Caco-2 (cell line): Measurements from ENCODE around the gene TMEM229B. TPM values are rescaled to one million over a fixed set of nuclear protein-coding genes. Genes with fewer than 3 reads are reported as not detected.

Experiments
- BruUV-seq: library from RNA; stranded (reverse); fragments of 400-500 nt; replicated peaks from 2 replicates; lab custom pipeline; 2021; lab: Mats Ljungman, UMichigan
- CTCF ChIA-PET: fragments of 300-600 bp; sonication (Branson Sonifier 250); formaldehyde crosslinking; loops from one replicate; lab custom pipeline; 2022; ENCODE audit warnings: antibody characterized with exemption; lab: Charles Lee
- POLR2A ChIA-PET: fragments of 300-600 bp; sonication (Branson Sonifier 250); formaldehyde crosslinking; loops from one replicate; lab custom pipeline; 2022; ENCODE audit warnings: antibody characterized with exemption; lab: Charles Lee
- DNase-seq, 2 experiments: peaks; one replicate each; pipeline versions ENCODE4 v3.0.0 to v3.0.0-alpha.2; 2020 to 2022
- H3K27me3 ChIP-seq: replicated peaks from 2 replicates; pipeline ENCODE4 v1.6.0; 2011; ENCODE audit warnings: low read length; ENCODE audit not compliant: control insufficient read depth, insufficient read depth
- H3K36me3 ChIP-seq: 2 replicates; pipeline ENCODE4 v1.5.1; 2011; ENCODE audit warnings: low read length; ENCODE audit not compliant: control insufficient read depth, insufficient read depth
- H3K4me1 ChIP-seq: fragments of 250-450 bp; sonication (Bioruptor Pico); 2 replicates; pipeline ENCODE4 v1.5.1; 2020; ENCODE audit warnings: mild to moderate bottlenecking
- H3K4me3 ChIP-seq: 2 replicates; pipeline ENCODE4 v1.5.1; 2011; ENCODE audit warnings: low read depth, mild to moderate bottlenecking, control low read depth, low read length
- H3K9me3 ChIP-seq: fragments of 250-450 bp; sonication (Bioruptor Pico); 2 replicates; pipeline ENCODE4 v1.5.1; 2020; ENCODE audit warnings: mild to moderate bottlenecking, moderate library complexity
- H3K27ac Mint-ChIP-seq: one replicate; pipeline ENCODE4 v1.8.0; 2022; ENCODE audit warnings: mixed read lengths; ENCODE audit not compliant: unreplicated experiment
- H3K27me3 Mint-ChIP-seq: one replicate; pipeline ENCODE4 v1.8.0; 2022; ENCODE audit warnings: mixed read lengths; ENCODE audit not compliant: insufficient read depth, unreplicated experiment
- H3K36me3 Mint-ChIP-seq: one replicate; pipeline ENCODE4 v1.8.0; 2022; ENCODE audit warnings: mild to moderate bottlenecking, mixed read lengths; ENCODE audit not compliant: insufficient read depth, unreplicated experiment
- H3K4me1 Mint-ChIP-seq: one replicate; pipeline ENCODE4 v1.8.0; 2022; ENCODE audit warnings: low read depth, mixed read lengths; ENCODE audit not compliant: unreplicated experiment
- H3K4me3 Mint-ChIP-seq: one replicate; pipeline ENCODE4 v1.8.0; 2022; ENCODE audit warnings: mild to moderate bottlenecking, moderate library complexity, mixed read lengths; ENCODE audit not compliant: unreplicated experiment
- H3K9me3 Mint-ChIP-seq: one replicate; pipeline ENCODE4 v1.8.0; 2022; ENCODE audit warnings: mixed read lengths; ENCODE audit not compliant: unreplicated experiment
- CTCF ChIP-seq, 2 experiments: fragments of 200-600 bp in 1 of 2; IDR thresholded peaks; 1 replicate in 1 of 2; 2 replicates in 1 of 2; pipeline versions ENCODE4 v1.5.1 to v1.8.0; 2011 to 2022; ENCODE audit warnings: antibody characterized with exemption in 1 of 2, control low read depth in 1 of 2, inconsistent platforms in 1 of 2, low read depth in 1 of 2, low read length in 1 of 2, mild to moderate bottlenecking in 1 of 2, moderate library complexity in 1 of 2; ENCODE audit not compliant: insufficient read depth in 1 of 2, severe bottlenecking in 1 of 2, unreplicated experiment in 1 of 2
- intact Hi-C: fragments of 100-400 bp; cut with micrococcal nuclease; formaldehyde crosslinking; loops from one replicate; pipeline ENCODE4 v1.10.0; 2022; ENCODE audit not compliant: unreplicated experiment
- total RNA-seq: library from RNA; stranded (reverse); gene quantifications from 2 replicates; pipeline ENCODE4 v1.2.3, GENCODE V29; 2022

TMEM229B gene
- total RNA-seq, 1 experiment from 2014 or later: not detected

DNA sequence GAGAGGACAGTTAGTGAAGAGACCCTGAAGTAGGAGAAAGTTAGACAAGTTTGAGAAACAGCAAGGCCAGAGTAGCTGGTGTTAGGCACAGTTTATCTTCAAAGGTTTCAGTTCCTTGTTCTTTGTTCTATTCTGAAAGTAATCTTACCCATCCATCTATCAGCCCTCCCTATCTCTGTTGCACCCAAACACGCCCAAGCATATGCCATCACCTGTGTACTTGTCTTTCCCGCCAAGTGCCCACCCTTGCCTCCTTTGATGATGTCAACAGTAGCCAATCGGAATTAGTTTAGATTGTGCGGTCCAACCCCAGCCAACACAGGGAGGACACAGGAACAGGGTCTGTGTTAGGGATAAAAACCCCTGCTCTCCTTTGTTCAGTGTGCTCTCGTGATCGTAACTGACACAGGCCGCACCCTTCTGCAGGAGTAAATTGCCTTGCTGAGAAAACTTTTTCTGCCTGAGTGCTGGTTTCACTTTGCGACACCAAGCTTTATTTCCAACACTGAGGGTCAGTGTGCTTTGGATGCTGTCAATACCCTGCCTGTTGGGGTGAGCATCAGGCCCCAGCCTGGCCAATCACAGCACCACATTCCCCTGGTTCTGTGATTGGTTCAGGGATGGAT, 4.7 kb upstream of the TMEM229B start:
- no TSS peak for BruUV-seq
- CTCF ChIA-PET: interaction anchor here (1.2 kb wide), 1 partner anchor 66 kb away, joined by 3 read pairs; no protein-coding TSS in a partner anchor
- no peaks in the 10 kb centered on the region for H3K27me3 Mint-ChIP-seq

DNA sequence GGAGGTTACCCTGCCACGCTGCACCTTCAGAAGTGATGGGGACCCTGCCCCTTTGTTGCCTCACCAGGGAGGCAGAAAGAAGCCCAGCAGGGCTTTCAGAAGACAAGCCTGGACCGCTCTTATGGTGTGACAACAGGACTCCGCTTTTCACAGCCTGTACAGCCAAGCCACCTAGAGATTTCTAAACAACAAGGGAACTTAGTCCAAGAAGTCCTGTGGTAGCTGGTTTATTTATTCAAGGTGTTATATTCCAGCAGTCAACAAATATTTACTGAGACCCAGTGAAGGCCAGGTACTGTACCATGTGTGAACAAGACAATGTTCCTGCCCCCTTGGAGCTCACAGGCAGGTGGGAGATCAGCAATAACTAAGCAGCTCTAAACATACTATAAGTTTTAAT, 4.0 kb upstream of the TMEM229B start:
- no peak for DNase-seq
- Histone ChIP-seq H3K4me1 (no peaks in the 10 kb centered on the region), H3K4me3 (no peak overlapping the region), H3K9me3 (peaks cover 7% of the 10 kb centered on the region), H3K36me3 (no peaks in the 10 kb centered on the region; the same call in 1 of the 2 replicates), H3K27me3 (no peaks in the 10 kb centered on the region)
- no peaks in the 10 kb centered on the region for H3K4me1 Mint-ChIP-seq
- no TSS peak for BruUV-seq
- no peak overlapping the region for H3K27ac Mint-ChIP-seq
- peaks cover 12% of the 10 kb centered on the region for H3K9me3 Mint-ChIP-seq
- ChIA-PET POLR2A (no interaction called here), CTCF (no interaction called here)
- TF ChIP-seq CTCF (IDR thresholded peaks at IDR 0.05; ENCODE audit: insufficient read depth in 1 of 2, low read depth in 1 of 2, low read length in 1 of 2, severe bottlenecking in 1 of 2, unreplicated experiment in 1 of 2): no peak
- H3K4me3 Mint-ChIP-seq: no peak overlapping the region
- intact Hi-C loops: no loop called here
- H3K36me3 Mint-ChIP-seq: no peaks in the 10 kb centered on the region
- H3K27me3 Mint-ChIP-seq: no peaks in the 10 kb centered on the region

More for the DNA sequence above, 4.7 kb upstream of the TMEM229B start:
- Histone ChIP-seq H3K9me3 (peaks cover 7% of the 10 kb centered on the region), H3K4me1 (no peaks in the 10 kb centered on the region), H3K4me3 (no peak overlapping the region), H3K36me3 (no peaks in the 10 kb centered on the region; the same call in 1 of the 2 replicates), H3K27me3 (no peaks in the 10 kb centered on the region)
- Mint-ChIP-seq H3K4me3 (no peak overlapping the region), H3K4me1 (peaks cover 5% of the 10 kb centered on the region), H3K36me3 (no peaks in the 10 kb centered on the region), H3K27ac (no peak overlapping the region), H3K9me3 (peaks cover 12% of the 10 kb centered on the region)
- intact Hi-C loops: no loop called here
- POLR2A ChIA-PET: no interaction called here
- no peak for DNase-seq
- TF ChIP-seq CTCF (IDR thresholded peaks at IDR 0.05; ENCODE audit: insufficient read depth in 1 of 2, low read depth in 1 of 2, low read length in 1 of 2, severe bottlenecking in 1 of 2, unreplicated experiment in 1 of 2): no peak

DNA sequence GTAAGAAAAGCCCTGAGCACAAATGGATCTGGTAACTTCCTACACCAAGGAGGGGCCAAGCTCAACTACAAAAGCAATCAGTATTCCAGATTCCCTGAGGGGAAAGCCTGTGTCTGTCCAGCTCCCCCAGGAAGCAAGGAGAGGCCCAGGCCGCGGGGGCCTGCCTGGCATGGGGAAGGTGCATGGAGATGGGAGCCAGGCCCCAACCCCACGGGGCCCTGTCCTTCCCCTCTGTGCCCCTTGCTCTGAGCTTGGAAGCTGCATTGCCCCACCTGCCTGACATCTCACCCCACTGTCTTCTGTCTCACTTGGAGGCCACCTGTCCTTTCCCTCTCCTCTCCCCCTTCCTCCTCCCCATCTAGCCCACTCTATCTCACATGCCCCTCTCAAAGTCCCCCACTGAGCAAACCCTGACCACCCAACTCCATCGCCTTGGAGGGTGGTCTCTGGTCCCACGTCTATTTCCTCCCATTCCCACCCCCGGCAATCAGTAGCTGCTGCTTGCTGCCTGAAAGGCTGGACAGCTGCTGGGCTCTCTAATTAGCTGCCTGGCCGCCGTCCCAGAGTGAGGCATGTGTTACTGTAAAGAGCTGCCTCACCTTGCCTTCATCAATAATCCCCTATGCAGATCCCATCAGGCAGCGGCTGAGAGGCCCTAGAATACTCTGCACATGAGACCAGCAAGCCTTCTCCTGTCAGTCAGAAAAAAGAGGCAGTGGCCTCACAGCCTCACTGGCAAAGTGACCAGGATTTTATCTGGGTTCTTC, 3.4 kb upstream of the TMEM229B start:
- POLR2A ChIA-PET: no interaction called here
- Histone ChIP-seq H3K9me3 (peaks cover 7% of the 10 kb centered on the region), H3K4me3 (no peak overlapping the region), H3K36me3 (no peaks in the 10 kb centered on the region; the same call in 1 of the 2 replicates), H3K27me3 (no peaks in the 10 kb centered on the region), H3K4me1 (no peaks in the 10 kb centered on the region)
- DNase-seq: no peak
- Mint-ChIP-seq H3K27me3 (no peaks in the 10 kb centered on the region), H3K4me1 (no peaks in the 10 kb centered on the region), H3K4me3 (no peak overlapping the region), H3K9me3 (peaks cover 12% of the 10 kb centered on the region), H3K27ac (no peak overlapping the region), H3K36me3 (no peaks in the 10 kb centered on the region)
- intact Hi-C loops: no loop called here
- TF ChIP-seq CTCF (IDR thresholded peaks at IDR 0.05; ENCODE audit: insufficient read depth in 1 of 2, low read depth in 1 of 2, low read length in 1 of 2, severe bottlenecking in 1 of 2, unreplicated experiment in 1 of 2): no peak
- no TSS peak for BruUV-seq
- CTCF ChIA-PET: interaction anchor here (1.2 kb wide), 1 partner anchor 80 kb away, joined by 3 read pairs; no protein-coding TSS in a partner anchor
